Activated gamma-delta T cell treated with anti-CD3 and anti-CD28 coated beads, Interleukin-2, amount 50 U/mL, for 16 hours (primary cell): ENCODE measurements around the gene PATZ1.

Source experiments
- DNase-seq: peaks from one replicate; pipeline ENCODE4 v3.0.0-alpha.2; 2020; ENCODE audit warnings: low read depth

Gene PATZ1

DNA sequence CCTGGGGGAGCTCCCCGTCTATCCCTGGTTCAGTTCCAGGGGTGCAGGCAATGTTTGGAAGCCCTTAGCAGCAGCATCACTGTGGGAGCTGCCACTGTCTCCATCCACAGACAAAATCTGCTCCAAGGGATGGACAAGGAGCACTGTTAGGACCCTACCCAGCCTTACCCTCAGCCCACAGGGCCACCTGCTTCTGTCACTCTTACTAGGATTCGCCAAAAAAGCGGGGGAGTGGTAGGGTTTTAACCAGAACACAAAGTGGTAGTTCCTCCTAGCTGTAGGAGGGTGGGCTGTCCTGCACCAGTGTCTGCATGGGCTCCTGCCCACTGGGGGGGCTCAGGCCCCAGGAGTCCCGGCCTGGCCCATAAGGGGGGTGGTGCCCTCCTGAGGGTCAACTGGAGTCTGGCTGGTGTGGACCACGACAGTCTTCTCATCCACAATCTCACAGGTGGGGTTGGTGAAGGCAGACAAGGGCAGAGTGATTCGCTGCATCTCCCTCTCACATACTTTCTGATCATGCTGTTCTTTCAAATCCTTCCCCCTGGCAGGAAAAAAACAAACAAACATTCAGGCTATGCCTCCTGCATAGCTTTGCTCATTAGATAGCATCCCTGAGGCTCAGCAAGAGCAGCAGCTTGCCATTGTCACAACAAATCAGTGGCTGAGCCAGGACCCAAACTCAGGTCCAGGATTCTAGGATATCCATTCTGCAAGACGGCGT lies 63.2 kb downstream of the PATZ1 start:
- DNase-seq, result no peak

- DNase-seq, result no peak
Measured at GRCh38 chr22:31281733-31282132, 64.4 kb downstream of the PATZ1 start.

DNA sequence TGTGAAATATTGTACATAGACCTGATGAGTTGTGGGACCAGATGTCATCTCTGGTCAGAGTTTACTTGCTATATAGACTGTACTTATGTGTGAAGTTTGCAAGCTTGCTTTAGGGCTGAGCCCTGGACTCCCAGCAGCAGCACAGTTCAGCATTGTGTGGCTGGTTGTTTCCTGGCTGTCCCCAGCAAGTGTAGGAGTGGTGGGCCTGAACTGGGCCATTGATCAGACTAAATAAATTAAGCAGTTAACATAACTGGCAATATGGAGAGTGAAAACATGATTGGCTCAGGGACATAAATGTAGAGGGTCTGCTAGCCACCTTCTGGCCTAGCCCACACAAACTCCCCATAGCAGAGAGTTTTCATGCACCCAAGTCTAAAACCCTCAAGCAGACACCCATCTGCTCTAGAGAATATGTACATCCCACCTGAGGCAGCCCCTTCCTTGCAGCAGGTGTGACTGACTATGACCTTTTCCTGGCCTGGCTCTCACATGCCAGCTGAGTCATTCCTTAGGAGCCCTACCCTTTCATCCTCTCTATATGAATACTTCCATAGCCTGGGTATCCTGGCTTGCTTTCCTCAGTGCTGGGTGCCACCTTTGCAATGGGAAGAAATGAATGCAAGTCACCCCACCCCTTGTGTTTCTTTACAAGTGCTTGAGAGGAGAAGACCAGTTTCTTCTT lies 66.2 kb downstream of the PATZ1 start:
- no peak for DNase-seq

DNA sequence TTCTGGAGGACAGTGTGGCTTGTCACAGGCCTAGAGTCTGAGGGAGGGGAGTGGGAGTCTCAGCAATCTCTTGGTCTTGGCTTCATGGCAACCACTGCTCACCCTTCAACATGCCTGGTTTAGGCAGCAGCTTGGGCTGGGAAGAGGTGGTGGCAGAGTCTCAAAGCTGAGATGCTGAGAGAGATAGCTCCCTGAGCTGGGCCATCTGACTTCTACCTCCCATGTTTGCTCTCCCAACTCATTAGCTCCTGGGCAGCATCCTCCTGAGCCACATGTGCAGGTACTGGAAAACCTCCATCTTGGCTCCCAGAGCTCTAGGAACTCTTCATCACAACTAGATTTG lies 66.8 kb downstream of the PATZ1 start:
- no peak for DNase-seq

GRCh38 chr22:31278626-31279326 lies 67.4 kb downstream of the PATZ1 start:
- DNase-seq, result no peak

DNA sequence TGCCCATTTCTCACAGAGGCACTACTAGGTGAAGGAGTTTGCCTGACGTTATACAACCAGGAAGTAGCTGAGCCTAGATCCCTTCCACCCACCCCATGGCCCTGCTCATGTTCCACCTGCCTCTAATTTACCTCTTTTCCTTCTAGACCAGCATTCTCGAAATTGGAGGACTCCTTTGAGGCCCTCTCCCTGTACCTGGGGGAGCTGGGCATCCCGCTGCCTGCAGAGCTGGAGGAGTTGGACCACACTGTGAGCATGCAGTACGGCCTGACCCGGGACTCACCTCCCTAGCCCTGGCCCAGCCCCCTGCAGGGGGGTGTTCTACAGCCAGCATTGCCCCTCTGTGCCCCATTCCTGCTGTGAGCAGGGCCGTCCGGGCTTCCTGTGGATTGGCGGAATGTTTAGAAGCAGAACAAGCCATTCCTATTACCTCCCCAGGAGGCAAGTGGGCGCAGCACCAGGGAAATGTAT lies 68.0 kb downstream of the PATZ1 start:
- no peak for DNase-seq

- DNase-seq, result no peak
Measured at GRCh38 chr22:31277741-31278140, 68.4 kb downstream of the PATZ1 start.

DNA sequence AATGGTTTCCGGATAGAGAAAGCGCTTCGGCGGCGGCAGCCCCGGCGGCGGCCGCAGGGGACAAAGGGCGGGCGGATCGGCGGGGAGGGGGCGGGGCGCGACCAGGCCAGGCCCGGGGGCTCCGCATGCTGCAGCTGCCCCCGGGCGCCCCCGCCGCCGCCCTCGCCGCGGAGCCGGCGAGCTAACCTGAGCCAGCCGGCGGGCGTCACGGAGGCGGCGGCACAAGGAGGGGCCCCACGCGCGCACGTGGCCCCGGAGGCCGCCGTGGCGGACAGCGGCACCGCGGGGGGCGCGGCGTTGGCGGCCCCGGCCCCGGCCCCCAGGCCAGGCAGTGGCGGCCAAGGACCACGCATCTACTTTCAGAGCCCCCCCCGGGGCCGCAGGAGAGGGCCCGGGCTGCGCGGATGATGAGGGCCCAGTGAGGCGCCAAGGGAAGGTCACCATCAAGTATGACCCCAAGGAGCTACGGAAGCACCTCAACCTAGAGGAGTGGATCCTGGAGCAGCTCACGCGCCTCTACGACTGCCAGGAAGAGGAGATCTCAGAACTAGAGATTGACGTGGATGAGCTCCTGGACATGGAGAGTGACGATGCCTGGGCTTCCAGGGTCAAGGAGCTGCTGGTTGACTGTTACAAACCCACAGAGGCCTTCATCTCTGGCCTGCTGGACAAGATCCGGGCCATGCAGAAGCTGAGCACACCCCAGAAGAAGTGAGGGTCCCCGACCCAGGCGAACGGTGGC lies 69.5 kb downstream of the PATZ1 start:
- DNase-seq, result no peak
